ENCODE measurements around the gene YEATS4. TPM values are rescaled to one million over a fixed set of nuclear protein-coding genes. Genes with fewer than 3 reads are reported as not detected.

The YEATS4 gene
- total and polyA plus RNA-seq, 8 donors, result 6.0 to 15.6 (median 10.6) TPM

DNA sequence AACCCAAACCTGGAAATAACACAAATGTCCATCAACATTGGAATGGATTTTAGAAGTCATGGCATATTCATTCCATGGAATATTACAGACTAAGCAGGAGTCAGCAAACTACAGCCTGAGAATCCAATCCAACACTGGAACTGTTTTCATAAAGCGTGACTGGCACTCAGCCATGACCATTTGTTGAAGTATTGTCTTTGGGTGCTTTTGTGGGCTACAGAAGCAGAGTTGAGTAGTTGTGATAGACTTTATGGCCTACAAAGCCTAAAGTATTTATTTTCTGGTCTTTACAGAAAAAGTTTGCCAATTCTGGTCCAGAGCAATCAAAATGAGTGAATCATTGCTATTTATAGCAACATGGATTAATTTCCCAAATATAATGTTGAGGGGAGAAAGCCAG lies 76.1 kb downstream of the YEATS4 start:
- H3K9me3 ChIP-seq, result no peaks in the 10 kb centered on the region
- 48 to 90% methylated on average over 1 of the region's 1 CpG for WGBS, 2 donors
- TF ChIP-seq, protein P1, sequence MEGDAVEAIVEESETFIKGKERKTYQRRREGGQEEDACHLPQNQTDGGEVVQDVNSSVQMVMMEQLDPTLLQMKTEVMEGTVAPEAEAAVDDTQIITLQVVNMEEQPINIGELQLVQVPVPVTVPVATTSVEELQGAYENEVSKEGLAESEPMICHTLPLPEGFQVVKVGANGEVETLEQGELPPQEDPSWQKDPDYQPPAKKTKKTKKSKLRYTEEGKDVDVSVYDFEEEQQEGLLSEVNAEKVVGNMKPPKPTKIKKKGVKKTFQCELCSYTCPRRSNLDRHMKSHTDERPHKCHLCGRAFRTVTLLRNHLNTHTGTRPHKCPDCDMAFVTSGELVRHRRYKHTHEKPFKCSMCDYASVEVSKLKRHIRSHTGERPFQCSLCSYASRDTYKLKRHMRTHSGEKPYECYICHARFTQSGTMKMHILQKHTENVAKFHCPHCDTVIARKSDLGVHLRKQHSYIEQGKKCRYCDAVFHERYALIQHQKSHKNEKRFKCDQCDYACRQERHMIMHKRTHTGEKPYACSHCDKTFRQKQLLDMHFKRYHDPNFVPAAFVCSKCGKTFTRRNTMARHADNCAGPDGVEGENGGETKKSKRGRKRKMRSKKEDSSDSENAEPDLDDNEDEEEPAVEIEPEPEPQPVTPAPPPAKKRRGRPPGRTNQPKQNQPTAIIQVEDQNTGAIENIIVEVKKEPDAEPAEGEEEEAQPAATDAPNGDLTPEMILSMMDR (IDR thresholded peaks at IDR 0.05), result no peak
- no peak for DNase-seq
- intact Hi-C loops (cut with DNase I), result no loop called here
- FAIRE-seq, result no peak
- H3K27ac ChIP-seq, result no peak overlapping the region
- H3K36me3 ChIP-seq, result no peaks in the 10 kb centered on the region
- no peak overlapping the region for H3K4me3 ChIP-seq
- H3K4me1 ChIP-seq, result peaks cover 0 to 6% (median 0%) of the 10 kb centered on the region in 3 donors
- H3K27me3 ChIP-seq, result no peaks in the 10 kb centered on the region
- ATAC-seq, result no peak

DNA sequence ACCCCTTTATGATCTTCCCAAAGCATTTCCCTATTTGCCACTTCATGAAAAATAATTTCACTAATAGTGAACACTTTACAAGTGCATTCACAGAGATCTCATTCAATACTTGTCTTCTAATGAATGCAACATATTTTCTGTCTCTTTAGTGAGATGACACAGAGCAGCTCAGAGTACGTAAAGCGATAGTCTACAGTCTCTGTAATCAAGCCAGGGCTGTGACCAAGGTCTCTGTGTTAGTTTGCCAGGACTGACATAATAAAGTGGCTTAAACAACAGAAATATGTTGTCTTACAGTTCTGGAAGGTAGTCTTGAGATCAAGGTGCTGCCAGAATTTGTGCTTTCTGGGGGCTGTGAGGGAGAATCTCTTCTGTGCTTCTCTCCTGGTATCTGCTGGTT lies 77.5 kb downstream of the YEATS4 start:
- Histone ChIP-seq H3K4me1 (peaks cover 0 to 7% (median 0%) of the 10 kb centered on the region in 3 donors), H3K4me3 (no peak overlapping the region), H3K27me3 (no peaks in the 10 kb centered on the region), H3K27ac (no peak overlapping the region), H3K36me3 (no peaks in the 10 kb centered on the region), H3K9me3 (no peaks in the 10 kb centered on the region)
- DNase-seq (no peak), ATAC-seq (no peak), FAIRE-seq (no peak)
- TF ChIP-seq, protein P1 (IDR thresholded peaks at IDR 0.05), result no peak
- intact Hi-C loops (cut with DNase I), result no loop called here
- WGBS, 2 donors, result 66 to 90% methylated on average over 2 of the region's 2 CpGs

DNA sequence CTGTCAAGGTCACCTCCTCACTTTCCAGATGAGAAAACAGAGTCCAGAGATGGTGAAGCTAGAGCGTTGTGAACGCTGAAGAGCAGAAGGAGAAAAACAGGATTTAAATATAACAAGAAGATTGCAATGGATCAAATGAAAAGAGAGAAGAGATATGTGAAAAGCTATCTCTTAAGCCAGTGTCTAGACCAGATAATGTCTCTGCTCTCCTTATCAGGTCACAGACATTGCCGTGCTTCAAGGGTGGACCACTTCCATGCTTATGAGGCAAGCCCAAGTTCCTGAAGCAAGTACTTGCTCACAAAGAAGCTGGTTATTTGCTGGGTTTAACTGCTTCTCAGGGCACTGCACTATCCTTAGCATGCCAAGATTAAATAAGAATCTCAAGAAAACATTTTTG lies 79.0 kb downstream of the YEATS4 start:
- ATAC-seq (no peak), DNase-seq (no peak), FAIRE-seq (no peak)
- Histone ChIP-seq H3K4me1 (peaks cover 0 to 7% (median 0%) of the 10 kb centered on the region in 3 donors), H3K27ac (no peak overlapping the region), H3K4me3 (no peak overlapping the region), H3K9me3 (no peaks in the 10 kb centered on the region), H3K27me3 (no peaks in the 10 kb centered on the region), H3K36me3 (no peaks in the 10 kb centered on the region)
- TF ChIP-seq, protein P1 (IDR thresholded peaks at IDR 0.05), result no peak
- 85 to 95% methylated on average over 3 of the region's 3 CpGs for WGBS, 2 donors
- intact Hi-C loops (cut with DNase I), result no loop called here

DNA sequence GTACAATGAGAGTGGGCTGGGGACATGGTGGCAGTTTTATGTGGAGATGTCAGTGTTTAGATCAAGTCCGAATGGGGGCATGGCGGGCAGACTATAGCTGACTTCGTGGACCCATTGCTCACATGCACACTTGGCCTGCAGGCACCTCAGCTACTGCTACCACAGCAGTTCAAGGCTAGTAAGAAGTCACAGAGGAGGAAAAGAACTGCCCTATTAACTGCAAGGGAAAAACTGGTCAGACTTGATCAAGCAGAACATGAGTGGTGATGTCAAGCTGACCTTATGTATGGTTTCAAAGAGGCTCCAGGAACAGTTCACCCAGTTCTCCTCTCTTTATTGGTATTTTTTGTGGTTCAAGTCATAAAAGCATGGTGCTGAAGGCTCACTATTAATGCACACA lies 80.5 kb downstream of the YEATS4 start:
- no peaks in the 10 kb centered on the region for H3K36me3 ChIP-seq
- peaks cover 0 to 7% (median 0%) of the 10 kb centered on the region in 3 donors for H3K4me1 ChIP-seq
- no peak overlapping the region for H3K4me3 ChIP-seq
- H3K9me3 ChIP-seq, result no peaks in the 10 kb centered on the region
- intact Hi-C loops (cut with DNase I), result no loop called here
- WGBS, 2 donors, result 85 to 88% methylated on average over 3 of the region's 3 CpGs
- ATAC-seq (peak; percentile 35 to 63 (median 46)), DNase-seq (no peak), FAIRE-seq (no peak)
- H3K27ac ChIP-seq, result no peak overlapping the region
- TF ChIP-seq, protein P1 (IDR thresholded peaks at IDR 0.05), result no peak
- no peaks in the 10 kb centered on the region for H3K27me3 ChIP-seq

Other genes with a start within 250 kb of the YEATS4 start
- gene CPSF6, start 120.2 kb upstream of the YEATS4 start, total RNA-seq, result 10 to 100 TPM; 20.4 to 34.2 (median 28.8) TPM
- gene CPSF6, start 120.2 kb upstream of the YEATS4 start, polyA plus RNA-seq, result 10 to 100 TPM; 14.1 to 17.8 TPM
- 100 to 1,000 TPM in 2 of 6 donors, 10 to 100 TPM in 4; 14.0 to 591 (median 39.3) TPM for gene LYZ, start 11.4 kb upstream of the YEATS4 start, total RNA-seq
- 10 to 100 TPM; 10.1 to 29.4 TPM for gene LYZ, start 11.4 kb upstream of the YEATS4 start, polyA plus RNA-seq
- 10 to 100 TPM in 5 of 6 donors, 1 to 10 TPM in 1; 7.9 to 23.2 (median 13.1) TPM for gene FRS2, start 110.6 kb downstream of the YEATS4 start, total RNA-seq
- 1 to 10 TPM; 2.5 to 5.3 TPM for gene FRS2, start 110.6 kb downstream of the YEATS4 start, polyA plus RNA-seq
- 10 to 100 TPM; 41.6 to 69.1 (median 63.7) TPM for gene CCT2, start 225.7 kb downstream of the YEATS4 start, total RNA-seq
- 10 to 100 TPM; 43.5 to 60.0 TPM for gene CCT2, start 225.7 kb downstream of the YEATS4 start, polyA plus RNA-seq